NCI-H2081 treated with DMSO at 0.1 percent for 48 hours (cell line): ENCODE data around the gene GOLGA8N.
"Not testable (repeated sequence)": the region's sequence is repeated elsewhere in the genome, so short reads cannot be mapped to it uniquely, and the experiment has no call there.

Experiments used
- DNase-seq: peaks from one replicate; lab custom pipeline; 2025; lab: John Stamatoyannopoulos, UW

GOLGA8N gene

GRCh38 chr15:32593151-32593550, at the start of gene GOLGA8N:
Gene GOLGA8N (plus strand): TSS chr15:32593456.
- not testable (repeated sequence) for DNase-seq

GRCh38 chr15:32543456-32543855, 49.8 kb upstream of the GOLGA8N start:
- DNase-seq: not testable (repeated sequence)

- DNase-seq: not testable (repeated sequence)
Measured at GRCh38 chr15:32545129-32545528, 48.1 kb upstream of the GOLGA8N start.

- not testable (repeated sequence) for DNase-seq
Measured at GRCh38 chr15:32554587-32554986, 38.7 kb upstream of the GOLGA8N start.

DNA sequence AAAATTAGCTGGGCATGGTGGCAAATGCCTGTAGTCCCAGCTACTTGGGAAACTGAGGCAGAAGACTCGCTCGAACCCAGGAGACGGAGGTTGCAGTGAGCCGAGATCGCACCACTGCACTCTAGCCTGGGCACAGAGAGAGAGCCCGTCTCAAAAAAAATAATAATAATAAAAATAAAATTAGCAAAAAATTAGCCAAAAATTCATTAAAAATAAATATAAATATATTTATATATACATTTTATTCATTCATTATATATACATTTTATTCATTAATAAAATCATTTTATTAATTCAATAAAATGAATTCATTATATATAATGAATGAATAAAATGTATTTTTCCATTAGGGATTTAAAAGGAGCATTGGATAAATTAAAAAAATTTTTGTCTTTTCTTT, 31.1 kb upstream of the GOLGA8N start:
- DNase-seq: not testable (repeated sequence)

GRCh38 chr15:32568988-32569387, 24.3 kb upstream of the GOLGA8N start:
- not testable (repeated sequence) for DNase-seq

DNA sequence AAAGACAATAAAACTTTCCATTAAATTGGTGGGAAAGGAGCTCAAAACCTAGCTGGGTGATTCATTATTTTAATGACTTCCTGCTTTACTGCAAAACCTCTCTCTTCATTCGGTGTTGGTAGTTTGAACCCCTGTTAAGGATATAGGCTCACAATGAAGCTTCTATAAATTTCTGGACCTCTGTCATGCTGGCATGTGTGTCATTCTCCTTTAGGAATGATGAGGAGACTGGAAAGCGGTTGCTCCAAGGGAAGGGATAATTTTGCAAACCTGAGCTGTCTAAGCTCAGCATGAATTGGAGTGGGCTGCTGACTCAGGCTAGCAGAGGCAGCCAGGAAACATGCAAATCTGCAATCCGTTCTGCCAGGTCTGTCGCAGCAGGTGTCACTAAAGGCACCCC, 14.8 kb upstream of the GOLGA8N start:
- not testable (repeated sequence) for DNase-seq

- DNase-seq: not testable (repeated sequence)
Measured at GRCh38 chr15:32585844-32586243, 7.4 kb upstream of the GOLGA8N start.

DNA sequence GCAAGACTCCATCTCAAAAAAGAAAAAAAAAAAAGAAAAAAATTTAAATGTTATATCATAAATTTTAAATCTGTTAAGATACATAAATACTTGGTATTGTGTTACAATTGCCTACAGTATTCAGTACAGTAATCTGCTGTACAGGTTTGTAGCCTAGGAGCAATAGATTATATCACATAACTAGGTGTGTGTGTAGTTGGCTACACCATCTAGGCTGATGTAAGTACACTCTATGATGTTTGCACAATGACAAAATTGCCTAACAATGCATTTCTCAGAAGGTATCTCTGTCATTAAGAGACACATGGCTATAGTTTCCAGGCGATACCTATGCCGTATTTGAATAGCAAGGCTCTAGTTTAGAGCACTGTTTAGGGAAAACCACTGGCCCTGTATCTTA, 16.3 kb downstream of the GOLGA8N start:
- DNase-seq: not testable (repeated sequence)

DNA sequence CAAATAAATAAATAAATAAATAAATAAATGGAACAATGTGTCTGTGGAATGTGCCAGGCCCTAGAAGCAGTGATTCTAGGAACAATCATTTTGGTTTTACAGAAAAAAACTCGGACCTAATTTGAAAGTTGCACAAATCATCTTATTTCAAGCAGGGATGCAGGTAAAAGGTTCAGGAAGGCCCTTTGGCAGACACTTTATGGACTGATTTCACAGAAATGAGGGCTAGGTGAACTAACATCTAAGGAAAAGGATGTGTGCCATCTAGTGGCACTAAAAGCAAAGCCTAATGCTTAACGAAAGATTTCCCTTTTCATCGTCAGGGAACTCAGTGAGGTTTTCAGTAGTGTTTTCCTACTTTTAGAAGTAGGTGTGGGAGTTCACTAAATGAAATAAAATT, 17.5 kb downstream of the GOLGA8N start:
- DNase-seq: not testable (repeated sequence)

DNA sequence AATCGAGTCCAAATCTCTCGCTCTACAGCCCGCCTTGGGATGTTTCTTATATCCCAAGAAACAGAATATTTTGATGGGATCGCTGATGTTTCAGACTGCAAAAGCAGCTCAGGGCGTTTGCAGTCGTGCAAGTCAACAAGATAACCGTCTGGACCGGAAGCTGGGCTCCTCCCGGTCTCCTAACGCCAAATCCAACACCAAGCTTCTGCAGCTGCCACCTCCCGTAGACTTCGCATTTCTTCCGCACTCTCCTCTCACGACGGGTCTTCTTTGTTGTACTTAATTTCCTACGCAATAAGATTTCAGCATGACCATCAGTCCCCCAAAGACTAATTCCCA, 21.4 kb downstream of the GOLGA8N start:
- not testable (repeated sequence) for DNase-seq

DNA sequence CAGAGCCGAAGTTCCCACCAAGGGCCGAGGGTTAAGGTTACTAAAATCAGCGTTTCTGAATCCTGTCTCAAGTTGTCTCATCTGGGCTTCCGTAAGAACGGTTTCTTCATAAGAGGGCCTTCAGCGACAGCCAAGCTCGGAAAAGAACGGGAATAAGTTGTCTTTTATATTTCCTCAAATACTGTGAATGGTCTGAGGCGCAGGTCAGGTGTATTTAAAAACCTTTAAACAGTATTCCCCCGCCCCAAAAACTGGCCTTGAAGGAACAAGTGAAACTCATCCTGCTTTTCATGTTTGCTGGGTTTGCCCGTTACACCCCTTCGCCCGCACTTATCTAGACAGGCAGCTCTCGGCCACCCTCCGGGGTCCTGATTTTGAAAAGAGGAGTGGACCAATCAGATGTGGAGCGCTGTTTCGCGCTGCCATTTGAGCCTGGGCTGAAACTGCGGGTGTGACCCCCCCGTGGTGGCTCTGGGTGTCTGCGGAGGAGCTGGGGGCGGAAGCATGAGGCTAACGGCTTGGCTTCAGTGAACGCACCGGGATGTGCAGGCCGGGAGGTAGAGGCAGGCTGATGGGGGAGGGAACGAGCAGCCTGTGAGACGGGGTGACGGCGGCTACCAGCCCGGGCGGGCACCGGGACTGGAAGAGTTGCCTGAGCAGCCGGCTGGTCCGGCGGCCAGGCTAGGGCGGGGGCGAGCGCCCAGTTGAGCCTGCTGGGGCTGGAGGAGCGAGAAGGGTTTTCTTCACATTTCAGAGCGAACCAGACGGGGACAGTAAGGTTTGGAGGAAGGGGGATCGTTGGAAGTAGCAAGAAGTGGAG, 22.0 kb downstream of the GOLGA8N start, which contains the start of gene ARHGAP11A:
ARHGAP11A (plus strand) TSS at position 454 of the 820 bp plus-strand sequence. CDS start 708 bp downstream, outside the sequence.
- DNase-seq: not testable (repeated sequence)

DNA sequence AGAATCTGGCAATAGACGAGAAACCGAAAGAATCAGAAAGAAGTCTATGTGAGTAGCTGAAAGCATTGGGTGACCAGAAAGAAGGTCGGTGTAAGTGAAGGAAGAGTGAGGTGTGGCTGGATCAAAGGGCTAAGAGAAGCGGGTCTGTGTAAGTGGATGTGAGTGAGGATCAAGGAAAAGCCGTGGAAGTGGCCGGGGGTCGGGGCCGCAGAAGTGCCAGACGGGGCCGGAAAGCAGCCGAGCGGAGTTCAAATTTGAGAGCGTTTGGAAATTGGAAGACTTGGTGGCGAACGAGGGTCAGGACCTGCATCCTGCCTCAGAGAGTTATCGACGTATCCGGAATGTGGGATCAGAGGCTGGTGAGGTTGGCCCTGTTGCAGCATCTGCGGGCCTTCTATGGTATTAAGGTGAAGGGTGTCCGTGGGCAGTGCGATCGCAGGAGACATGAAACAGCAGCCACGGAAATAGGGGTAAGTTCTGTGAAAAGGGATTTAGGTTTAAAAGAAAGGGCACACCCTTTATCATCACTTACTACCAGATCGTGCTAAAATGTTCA, 22.7 kb downstream of the GOLGA8N start:
- DNase-seq: not testable (repeated sequence)

DNA sequence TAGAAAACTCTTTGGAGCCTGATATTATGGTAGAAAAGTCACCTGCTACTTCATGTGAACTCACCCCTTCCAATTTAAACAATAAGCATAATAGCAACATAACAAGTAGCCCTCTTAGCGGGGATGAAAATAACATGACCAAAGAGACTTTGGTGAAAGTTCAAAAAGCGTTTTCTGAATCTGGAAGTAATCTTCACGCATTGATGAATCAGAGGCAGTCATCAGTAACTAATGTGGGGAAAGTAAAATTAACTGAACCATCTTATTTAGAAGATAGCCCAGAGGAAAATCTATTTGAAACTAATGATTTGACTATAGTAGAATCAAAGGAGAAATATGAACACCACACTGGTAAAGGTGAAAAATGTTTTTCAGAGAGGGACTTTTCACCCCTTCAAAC, 43.2 kb downstream of the GOLGA8N start:
- DNase-seq: no peak

GRCh38 chr15:32636908-32637567, 43.8 kb downstream of the GOLGA8N start:
- DNase-seq: no peak

GRCh38 chr15:32637704-32638103, 44.4 kb downstream of the GOLGA8N start:
- no peak for DNase-seq

DNA sequence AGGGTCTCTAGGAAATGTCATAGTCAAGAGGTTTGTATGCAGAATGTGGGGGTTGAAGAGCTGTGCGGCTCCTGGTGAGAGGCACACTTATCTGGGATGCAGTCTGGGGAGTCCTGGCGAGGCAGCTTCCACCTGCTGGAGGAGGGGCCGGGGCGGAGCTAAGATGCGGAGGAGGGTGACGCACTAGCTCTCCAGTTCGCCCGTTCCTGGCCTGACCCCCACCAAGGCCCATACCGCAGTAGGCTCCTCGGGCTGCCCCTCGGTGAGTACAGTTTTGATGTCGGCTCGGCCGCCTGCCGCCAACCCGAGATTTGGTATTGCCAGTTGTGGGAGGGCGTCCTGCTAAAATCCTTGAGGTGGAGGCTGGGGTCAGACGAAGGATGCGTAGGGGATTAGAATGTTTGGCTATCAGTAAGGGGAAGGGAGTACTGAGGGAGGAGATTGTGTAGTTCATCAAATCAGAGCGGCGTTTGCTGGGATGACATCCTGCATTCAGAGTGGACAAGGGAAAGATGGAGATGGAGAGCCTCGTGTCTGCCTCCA, 48.3 kb downstream of the GOLGA8N start, which contains the start of gene SCG5:
SCG5 (plus strand) TSS at position 194 of the 543 bp plus-strand sequence. CDS start 1,883 bp downstream, outside the sequence.
- peak; percentile 61 for DNase-seq

- no peak for DNase-seq
Measured at GRCh38 chr15:32642667-32643435, 49.6 kb downstream of the GOLGA8N start.

DNA sequence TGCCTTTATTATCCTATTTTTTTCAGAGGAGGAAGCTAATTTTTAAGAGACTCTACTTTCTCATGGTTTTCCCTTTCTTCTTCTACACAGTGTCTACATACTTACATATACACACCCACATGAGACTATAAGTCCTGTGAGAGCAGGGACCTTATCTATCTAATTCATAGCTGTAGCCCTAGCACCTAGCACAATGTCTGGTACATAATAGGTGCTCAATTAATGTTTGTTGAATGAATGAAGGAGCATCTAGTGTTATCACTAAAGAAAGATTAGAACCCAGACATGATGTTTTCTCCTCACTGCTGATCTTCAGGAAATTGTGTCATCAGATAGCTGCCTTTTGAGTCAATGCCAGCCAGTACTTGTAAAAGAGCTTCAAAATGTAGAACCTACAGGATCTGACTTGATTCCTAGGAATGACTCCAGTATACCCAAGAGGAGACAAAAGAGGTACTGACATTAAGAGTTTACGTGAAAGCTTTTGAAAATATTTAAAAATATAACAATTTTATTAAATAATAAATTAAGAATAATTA, 50.7 kb downstream of the GOLGA8N start:
- DNase-seq: no peak

DNA sequence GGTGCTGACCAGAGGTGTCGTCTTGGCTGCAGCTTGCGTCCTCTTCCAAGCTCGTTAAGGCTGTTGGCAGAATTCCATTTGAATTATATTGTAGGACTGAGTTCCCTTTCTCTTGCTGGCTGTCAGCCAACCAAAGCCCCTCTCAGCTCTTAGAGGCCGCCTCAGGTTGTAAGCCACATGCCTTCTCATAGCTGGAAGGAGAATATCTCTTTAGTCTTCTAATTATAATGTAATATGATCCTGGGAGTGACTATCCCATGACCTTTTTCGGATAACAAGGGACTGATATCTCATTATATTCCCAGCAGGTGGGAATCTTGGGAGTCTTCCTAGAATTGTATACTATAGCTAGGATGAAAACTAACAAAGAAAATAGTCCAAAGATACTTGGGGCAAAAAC, 53.0 kb downstream of the GOLGA8N start:
- DNase-seq: no peak

DNA sequence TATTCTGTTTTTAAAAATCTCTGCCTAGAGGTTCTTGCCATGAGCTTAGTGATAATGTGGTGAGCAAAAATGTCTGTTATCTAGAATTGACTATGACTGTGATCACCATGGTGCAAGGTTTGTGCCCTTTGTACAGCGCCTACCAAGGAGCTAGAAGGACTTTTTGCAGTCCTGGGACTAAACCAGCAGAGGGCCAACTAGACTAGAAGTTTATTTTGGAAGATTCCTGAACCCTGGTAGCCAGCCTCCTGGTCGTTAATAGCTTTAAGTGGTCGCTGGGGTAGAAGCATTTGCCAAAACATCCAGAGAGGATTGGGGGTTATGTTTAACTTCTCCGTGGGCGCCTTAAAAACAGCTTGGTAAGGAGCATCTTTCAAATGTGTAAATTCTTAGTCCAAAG, 56.1 kb downstream of the GOLGA8N start:
- no peak for DNase-seq
